ENCODE results near the gene CALN1.
"Not testable (repeated sequence)": the region's sequence is repeated elsewhere in the genome, so short reads cannot be mapped to it uniquely, and the experiment has no call there.

Gene CALN1

DNA sequence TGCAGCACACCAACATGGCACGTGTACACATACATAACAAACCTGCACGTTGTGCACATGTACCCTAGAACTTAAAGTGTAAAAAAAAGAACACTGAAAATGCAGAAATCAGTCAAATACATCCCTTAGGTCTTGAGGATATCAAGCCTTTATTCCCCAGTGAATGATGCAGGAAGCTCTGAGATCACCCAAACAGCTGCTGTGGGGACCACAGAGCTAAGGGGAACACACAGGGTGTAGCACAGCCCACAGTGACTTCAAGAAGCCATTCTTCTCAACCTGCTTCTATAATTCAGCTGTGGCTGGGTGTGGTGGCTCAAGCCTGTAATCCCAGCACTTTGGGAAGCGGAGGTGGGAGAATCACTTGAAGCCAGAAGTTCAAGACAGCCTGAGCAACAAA is 314.9 kb downstream of the CALN1 start:
- DNase-seq (ENCODE audit: low read depth): no peak

DNA sequence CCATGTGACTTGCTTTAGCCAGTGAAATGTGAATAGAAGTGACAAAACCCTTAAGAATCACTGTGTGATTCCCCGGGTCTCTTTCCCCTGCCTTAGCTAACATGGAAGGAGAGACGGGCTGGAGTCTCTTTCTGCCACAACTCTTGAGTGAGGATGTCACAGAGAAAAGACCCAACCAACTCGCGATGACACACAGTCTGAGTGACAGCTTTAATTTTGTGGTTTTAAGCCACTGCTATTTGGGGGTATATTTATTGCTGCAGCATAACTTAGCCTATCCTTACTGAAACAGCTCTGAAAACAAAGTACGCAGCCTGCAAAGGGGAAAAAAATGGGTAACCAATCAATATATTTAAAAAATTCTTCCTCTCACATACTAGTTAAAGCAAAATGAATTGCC is 319.4 kb downstream of the CALN1 start:
- no peak for DNase-seq (ENCODE audit: low read depth)

DNA sequence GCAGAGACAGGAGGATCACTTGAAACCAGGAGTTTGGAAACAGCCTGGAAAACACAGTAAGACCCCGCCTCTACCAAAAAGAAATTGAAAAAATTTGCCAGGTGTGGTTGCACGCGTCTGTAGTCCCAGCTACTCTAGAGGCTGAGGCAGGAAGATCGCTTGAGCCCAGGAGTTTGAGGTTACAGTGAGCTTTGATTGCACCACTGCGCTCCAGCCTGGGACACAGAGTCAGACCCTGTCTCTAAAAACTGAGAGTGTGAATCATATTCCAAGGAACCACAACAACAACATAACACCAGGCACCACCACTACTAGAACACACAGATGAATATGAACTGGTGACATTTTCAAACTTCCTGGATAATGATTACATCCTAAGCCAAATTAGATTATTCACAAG is 324.2 kb downstream of the CALN1 start:
- DNase-seq (ENCODE audit: low read depth): no peak

DNA sequence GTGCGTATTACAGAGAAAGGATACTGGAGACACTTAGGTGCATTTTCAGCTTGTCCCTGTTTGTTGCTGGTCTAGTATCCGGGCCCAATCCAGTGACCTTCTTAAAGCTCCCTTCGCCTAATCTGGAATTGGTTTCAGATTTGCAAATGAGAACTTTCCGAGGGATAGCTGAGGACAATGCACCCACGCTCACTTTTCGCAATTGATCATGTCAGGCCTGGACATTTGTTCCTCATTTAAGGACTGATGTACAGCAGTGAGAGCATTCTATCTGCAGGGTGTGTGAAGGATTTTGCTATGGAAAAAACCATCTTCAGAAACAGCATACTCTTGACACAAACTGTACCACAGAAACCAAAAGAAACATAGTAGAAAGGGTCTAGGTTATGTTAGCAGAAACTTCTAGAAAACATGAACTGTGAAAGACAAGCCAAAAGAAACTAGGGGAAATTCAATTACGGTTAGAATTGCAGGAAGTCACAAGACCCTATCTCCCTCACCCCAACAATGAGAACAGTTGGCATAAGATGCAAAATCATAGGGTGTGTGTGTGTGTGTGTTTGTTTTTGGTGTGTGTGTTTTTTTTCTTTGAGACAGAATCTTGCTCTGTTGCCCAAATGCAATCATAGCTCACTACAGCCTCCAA is 331.1 kb downstream of the CALN1 start:
- DNase-seq (ENCODE audit: low read depth): no peak

DNA sequence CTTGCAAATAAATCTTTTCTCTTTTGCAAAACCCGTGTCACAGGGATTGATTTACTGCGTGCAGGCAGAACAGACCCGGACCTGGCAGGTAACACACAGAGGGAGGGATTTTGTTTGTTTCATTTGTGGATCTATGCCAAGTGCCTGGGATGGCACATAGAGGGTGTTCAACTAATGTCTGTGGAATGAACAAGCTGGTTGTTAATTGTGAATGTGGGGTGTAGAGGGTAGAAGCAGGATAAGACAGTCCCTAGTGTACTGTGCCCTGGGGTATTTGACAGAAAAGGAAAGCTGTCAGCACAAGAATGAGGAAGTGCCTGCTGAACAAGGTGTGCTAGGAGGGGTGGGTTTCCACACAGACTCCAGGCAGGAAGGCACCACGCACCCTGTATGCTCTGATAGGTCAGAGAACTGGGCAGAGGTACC is 331.8 kb downstream of the CALN1 start:
- no peak for DNase-seq (ENCODE audit: low read depth)

- no peak for DNase-seq (ENCODE audit: low read depth)
Measured at GRCh38 chr7:72078856-72079255, 333.3 kb downstream of the CALN1 start.

DNA sequence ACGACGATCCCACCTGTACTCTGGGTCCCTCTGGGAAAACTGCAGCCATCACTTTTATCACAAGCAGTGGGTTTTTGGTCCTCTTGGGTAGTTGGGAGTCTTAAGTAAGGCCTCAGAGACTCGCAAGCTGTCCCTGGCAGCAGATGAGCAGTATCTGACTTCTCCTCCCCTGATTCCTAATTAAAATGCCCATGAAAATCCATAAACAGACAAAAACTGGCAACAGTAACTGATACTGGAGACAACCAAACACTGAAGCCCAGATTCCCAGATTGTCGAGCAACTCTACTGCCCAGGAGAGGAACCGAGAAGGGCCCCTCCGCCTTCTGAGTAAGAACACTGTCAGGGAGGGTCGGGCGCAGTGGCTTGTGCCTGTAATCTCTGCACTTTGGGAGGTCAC is 333.8 kb downstream of the CALN1 start:
- DNase-seq (ENCODE audit: low read depth): no peak

GRCh38 chr7:72077786-72078185 is 334.4 kb downstream of the CALN1 start:
- DNase-seq (ENCODE audit: low read depth): no peak

- DNase-seq (ENCODE audit: low read depth): no peak
Measured at GRCh38 chr7:72072901-72073300, 339.2 kb downstream of the CALN1 start.

DNA sequence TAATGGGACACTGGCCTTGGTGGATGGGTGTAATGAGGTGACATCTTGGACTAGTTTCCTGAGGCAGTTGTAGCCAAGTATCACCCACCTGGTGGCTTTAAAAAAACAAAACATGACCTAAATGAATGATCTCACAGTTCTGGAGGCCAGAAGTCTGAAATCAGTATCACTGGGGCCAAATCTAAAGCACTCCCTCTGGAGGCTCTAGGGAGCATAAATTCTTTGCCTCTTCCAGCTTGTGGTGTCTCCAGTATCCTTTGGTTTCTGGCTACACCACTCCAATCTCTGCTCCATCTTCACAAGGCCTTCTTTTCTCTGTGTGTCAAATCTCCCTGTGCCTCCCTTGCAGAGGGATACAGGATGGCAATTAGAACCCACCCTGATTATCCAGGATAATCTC is 342.9 kb downstream of the CALN1 start:
- DNase-seq (ENCODE audit: low read depth): no peak

DNA sequence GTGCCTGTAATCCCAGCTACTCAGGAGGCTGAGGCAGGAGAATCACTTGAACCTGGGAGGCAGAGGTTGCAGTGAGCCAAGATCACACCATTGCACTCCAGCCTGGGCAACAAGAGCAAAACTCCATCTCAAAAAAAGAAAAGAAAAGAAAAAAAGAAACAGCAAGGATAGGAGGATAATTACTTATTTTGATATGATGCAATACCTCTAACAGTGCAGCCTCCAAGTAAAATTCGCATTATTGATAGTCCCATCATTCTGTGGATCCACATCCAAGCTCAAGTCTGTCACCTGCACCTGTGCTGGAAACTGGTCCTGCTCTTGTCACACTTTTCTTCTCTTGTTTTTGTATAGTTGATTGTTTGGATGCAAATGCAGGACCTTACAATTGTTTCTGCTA is 346.4 kb downstream of the CALN1 start:
- not testable (repeated sequence) for DNase-seq (ENCODE audit: low read depth)

DNA sequence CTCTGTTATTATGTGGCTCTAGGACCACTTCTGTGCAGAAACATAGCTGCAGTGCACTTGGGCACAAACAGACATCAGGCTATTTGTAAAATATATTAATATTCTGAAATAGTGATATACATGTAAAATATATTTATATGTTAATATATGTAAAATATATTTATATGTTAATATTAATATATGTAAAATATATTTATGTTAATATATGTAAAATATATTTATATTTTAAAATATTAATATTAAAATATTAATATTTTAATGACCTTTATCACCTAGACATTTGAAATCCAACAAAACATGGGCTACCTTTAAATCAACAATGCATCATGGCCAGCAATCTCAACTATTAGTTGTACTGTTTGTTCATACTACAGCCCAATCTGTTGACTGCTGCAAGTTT is 347.2 kb downstream of the CALN1 start:
- no peak for DNase-seq (ENCODE audit: low read depth)

DNA sequence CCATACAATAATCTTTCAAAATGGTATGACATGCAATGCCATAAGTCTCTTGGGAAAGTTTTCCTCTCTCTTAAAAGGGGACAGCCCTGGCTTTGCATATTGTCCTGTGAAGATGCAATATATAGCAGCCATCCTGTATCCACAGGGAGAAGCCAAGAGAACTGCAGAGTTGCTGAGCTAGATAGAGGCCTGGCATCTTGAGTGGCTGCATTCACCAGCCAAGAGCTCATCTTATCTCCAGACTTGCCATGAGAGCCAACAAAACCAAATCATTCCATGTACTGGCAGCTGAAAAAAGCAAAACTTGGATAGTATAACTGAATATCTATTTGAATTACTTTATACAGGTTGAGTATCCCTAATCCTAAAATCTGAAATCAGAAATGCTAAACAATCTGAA is 348.8 kb downstream of the CALN1 start:
- no peak for DNase-seq (ENCODE audit: low read depth)

DNA sequence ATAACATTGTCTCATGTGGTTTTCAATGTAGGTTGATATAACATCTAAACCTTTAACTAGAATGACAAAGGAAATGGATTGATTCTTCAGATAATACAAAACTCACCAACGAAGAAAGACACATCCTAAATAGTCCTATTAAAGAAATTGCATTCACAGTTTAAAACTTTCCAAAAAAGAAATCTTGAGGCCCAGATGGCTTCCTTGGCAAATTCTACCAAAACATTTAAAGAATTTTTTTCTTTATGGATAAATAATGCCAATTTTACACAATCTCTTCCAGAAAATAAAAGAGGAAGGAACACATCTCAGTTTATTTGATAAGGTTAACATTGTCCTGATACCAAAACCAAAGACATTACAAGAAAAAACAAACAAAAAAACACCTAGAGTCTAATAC is 349.5 kb downstream of the CALN1 start:
- DNase-seq (ENCODE audit: low read depth): no peak

DNA sequence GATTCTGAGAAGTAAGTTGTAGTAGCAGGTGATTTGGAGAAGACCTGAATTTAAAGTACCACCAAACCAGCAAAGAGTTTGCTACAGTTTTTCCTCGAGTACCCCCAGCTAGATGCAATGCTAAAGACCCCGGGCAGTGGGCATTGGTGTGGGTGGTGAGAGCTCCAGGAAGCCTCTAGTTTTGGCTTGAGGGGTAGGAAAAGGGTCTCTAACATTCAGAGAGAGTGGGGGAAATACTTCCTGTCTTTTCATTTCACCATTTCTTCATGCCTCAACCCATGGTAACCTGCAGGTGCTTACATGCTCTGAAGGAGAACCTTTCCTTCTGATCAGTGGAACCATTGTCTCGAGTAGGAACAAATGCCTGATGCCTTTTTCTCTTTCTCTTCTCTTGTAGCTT is 352.2 kb downstream of the CALN1 start:
- no peak for DNase-seq (ENCODE audit: low read depth)

DNA sequence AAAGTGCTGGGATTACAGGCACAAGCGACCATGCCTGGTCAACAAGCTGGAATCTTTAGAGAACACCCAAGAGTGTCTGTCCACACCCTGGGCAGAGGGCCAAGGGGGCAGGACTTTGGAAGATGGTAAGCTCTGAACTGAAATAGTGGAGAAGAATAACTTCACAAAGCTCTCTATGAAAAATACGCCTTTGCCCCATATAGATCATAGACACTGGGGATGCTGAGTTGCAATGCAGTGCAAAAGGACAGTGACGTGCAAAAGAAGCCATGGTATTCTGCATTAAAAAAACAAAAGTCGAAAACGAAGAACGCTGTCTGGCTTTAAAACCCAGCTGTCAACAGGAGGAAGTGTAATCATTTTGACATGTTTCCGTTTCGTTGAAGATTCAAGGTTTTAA is 353.6 kb downstream of the CALN1 start:
- DNase-seq (ENCODE audit: low read depth): no peak

- DNase-seq (ENCODE audit: low read depth): no peak
Measured at GRCh38 chr7:72057796-72058195, 354.3 kb downstream of the CALN1 start.

- DNase-seq (ENCODE audit: low read depth): no peak
Measured at GRCh38 chr7:72057231-72057630, 354.9 kb downstream of the CALN1 start.

DNA sequence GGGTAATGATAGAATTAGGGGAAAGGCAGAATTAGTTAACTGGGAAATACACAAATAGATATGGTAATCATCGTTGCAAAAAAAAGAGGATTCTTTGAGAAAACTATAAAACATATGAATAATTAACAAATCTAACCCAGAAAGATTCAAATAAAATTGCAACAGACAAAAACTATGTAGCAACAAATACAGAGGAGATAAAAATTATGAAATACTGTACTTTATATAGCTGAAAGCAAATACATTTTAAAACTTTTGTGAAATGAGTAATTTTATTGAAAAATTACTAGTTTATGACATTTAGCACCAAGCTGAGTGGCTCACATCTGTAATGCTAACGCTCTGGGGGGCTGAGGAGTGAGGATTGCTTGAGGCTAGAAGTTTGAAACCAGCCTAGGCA is 356.7 kb downstream of the CALN1 start:
- DNase-seq (ENCODE audit: low read depth): no peak

- no peak for DNase-seq (ENCODE audit: low read depth)
Measured at GRCh38 chr7:72053292-72053691, 358.8 kb downstream of the CALN1 start.

DNA sequence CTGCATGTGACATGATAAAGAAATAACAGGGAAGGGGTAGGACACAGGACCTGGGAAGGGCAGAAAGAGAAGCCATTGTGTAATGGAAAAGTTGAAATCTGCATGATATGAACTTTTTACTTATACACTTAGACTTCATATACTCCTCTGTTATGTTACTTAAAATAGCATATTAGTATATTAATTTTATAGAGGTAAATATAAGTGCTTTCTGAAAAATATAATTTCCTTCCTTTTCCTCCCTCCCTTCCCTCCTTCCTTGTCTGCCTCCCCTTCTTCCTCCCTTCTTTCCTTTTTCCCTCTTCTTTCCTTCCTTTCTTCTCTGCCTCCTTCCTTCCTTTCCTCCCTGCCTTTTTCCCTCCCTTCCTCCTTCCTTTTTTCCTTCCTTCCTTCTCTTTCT is 363.7 kb downstream of the CALN1 start:
- no peak for DNase-seq (ENCODE audit: low read depth)

- no peak for DNase-seq (ENCODE audit: low read depth)
Measured at GRCh38 chr7:72042855-72043254, 369.3 kb downstream of the CALN1 start.

GRCh38 chr7:72040641-72041040 is 371.5 kb downstream of the CALN1 start:
- no peak for DNase-seq (ENCODE audit: low read depth)

- no peak for DNase-seq (ENCODE audit: low read depth)
Measured at GRCh38 chr7:72039460-72039859, 372.7 kb downstream of the CALN1 start.
